Left lung (tissue), 10 donors: Measurements from ENCODE around the gene SEC14L6. TPM values are rescaled to one million over a fixed set of nuclear protein-coding genes. Genes with fewer than 3 reads are reported as not detected.

Experiments
- ATAC-seq: fragments of 200-7000 bp; cut with Tn5 transposase; one replicate; pipeline ENCODE4 v1.9.1; 2020; ENCODE audit warnings: moderate library complexity
- DNase-seq, 4 donors: peaks; one replicate each; pipeline ENCODE4 v3.0.0-alpha.2; 2013 to 2020
- H3K27ac ChIP-seq, 2 donors: fragments of 200-600 bp; sonication (generic) in 1 of 2; one replicate each; pipeline versions ENCODE4 v1.5.0 to v1.8.0; 2020 to 2021
- H3K27me3 ChIP-seq, 2 donors: fragments of 200-600 bp; sonication (generic) in 1 of 2; one replicate each; pipeline versions ENCODE4 v1.5.0 to v1.8.0; 2020 to 2021
- H3K36me3 ChIP-seq, 2 donors: fragments of 200-600 bp; sonication (generic) in 1 of 2; one replicate each; pipeline versions ENCODE4 v1.5.0 to v1.8.0; 2020 to 2021
- H3K4me1 ChIP-seq, 2 donors: fragments of 200-600 bp; one replicate each; pipeline ENCODE4 v1.8.0; 2021
- H3K4me3 ChIP-seq, 2 donors: fragments of 200-600 bp; sonication (generic) in 1 of 2; one replicate each; pipeline versions ENCODE4 v1.5.0 to v1.8.0; 2020 to 2021; ENCODE audit warnings: mild to moderate bottlenecking in 1 of 2
- H3K9me3 ChIP-seq, 2 donors: fragments of 200-600 bp; sonication (generic) in 1 of 2; one replicate each; pipeline versions ENCODE4 v1.5.0 to v1.8.0; 2020 to 2021
- CTCF ChIP-seq, 2 donors: fragments of 200-600 bp; sonication (generic) in 1 of 2; IDR thresholded peaks; one replicate each; pipeline versions ENCODE4 v1.5.0 to v1.8.0; 2021; ENCODE audit warnings: antibody characterized with exemption in 2 of 2
- intact Hi-C, 2 donors: fragments of 100-400 bp; cut with DNase I; formaldehyde crosslinking; loops; one replicate each; pipeline versions ENCODE4 v1.11.2 to v1.14.2; 2022
- polyA plus RNA-seq, 6 donors: library from polyadenylated mRNA; unstranded; fragments of 120-200 nt; gene quantifications; one replicate each; pipeline ENCODE4 v1.2.1, GENCODE V29; 2013; ENCODE audit not compliant: insufficient read length in 6 of 6
- total RNA-seq, 2 donors: library from RNA; stranded (reverse); fragmentation: NEBNext Ultra II Directional; extraction: Animal tissue kit (Norgen Biotek cat#: 25700); gene quantifications; one replicate each; pipeline ENCODE4 v1.2.1, GENCODE V29; 2021
- donor health status: DM: no; HTN: yes; CAD: no.
- donor health status: DM: no; HTN: no; CAD: no.

The SEC14L6 gene
- total and polyA plus RNA-seq, 8 donors, result 2.0 to 9.1 (median 3.0) TPM

- Histone ChIP-seq H3K4me3 (no peak overlapping the region), H3K27me3 (no peaks in the 10 kb centered on the region), H3K9me3 (no peaks in the 10 kb centered on the region), H3K4me1 (no peaks in the 10 kb centered on the region), H3K27ac (no peak overlapping the region), H3K36me3 (no peaks in the 10 kb centered on the region)
- no peak for TF ChIP-seq CTCF (IDR thresholded peaks at IDR 0.05)
- DNase-seq (no peak), ATAC-seq (no peak)
- intact Hi-C loops, result no loop called here
These were observed 22.7 kb downstream of the SEC14L6 start for GRCh38 chr22:30523646-30524489.

- TF ChIP-seq CTCF (IDR thresholded peaks at IDR 0.05), result no peak
- Histone ChIP-seq H3K9me3 (no peaks in the 10 kb centered on the region), H3K4me1 (no peaks in the 10 kb centered on the region), H3K27me3 (no peaks in the 10 kb centered on the region), H3K36me3 (no peaks in the 10 kb centered on the region), H3K27ac (no peak overlapping the region), H3K4me3 (no peak overlapping the region)
- intact Hi-C loops, result no loop called here
- ATAC-seq, result no peak
- no peak for DNase-seq
These were observed 25.0 kb downstream of the SEC14L6 start for GRCh38 chr22:30521368-30522156.

- no peak overlapping the region for H3K4me3 ChIP-seq
- ATAC-seq, result no peak
- no peaks in the 10 kb centered on the region for H3K36me3 ChIP-seq
- intact Hi-C loops, result no loop called here
- DNase-seq, result no peak
- no peak for TF ChIP-seq CTCF (IDR thresholded peaks at IDR 0.05)
- H3K9me3 ChIP-seq, result no peaks in the 10 kb centered on the region
- no peak overlapping the region for H3K27ac ChIP-seq
- H3K4me1 ChIP-seq, result no peaks in the 10 kb centered on the region
- H3K27me3 ChIP-seq, result no peaks in the 10 kb centered on the region
These were observed 26.6 kb downstream of the SEC14L6 start for GRCh38 chr22:30519842-30520425.

GRCh38 chr22:30516731-30517130 is 29.8 kb downstream of the SEC14L6 start:
- TF ChIP-seq CTCF (IDR thresholded peaks at IDR 0.05), result no peak
- Histone ChIP-seq H3K9me3 (no peaks in the 10 kb centered on the region), H3K27ac (no peak overlapping the region), H3K4me3 (no peak overlapping the region), H3K4me1 (no peaks in the 10 kb centered on the region), H3K27me3 (no peaks in the 10 kb centered on the region), H3K36me3 (no peaks in the 10 kb centered on the region)
- ATAC-seq, result peak; percentile 18
- DNase-seq, result no peak
- intact Hi-C loops, result no loop called here

- Histone ChIP-seq H3K36me3 (no peaks in the 10 kb centered on the region), H3K27ac (no peak overlapping the region), H3K4me1 (no peaks in the 10 kb centered on the region), H3K4me3 (no peak overlapping the region), H3K27me3 (no peaks in the 10 kb centered on the region), H3K9me3 (no peaks in the 10 kb centered on the region)
- ATAC-seq (peak; percentile 69), DNase-seq (no peak)
- intact Hi-C loops, result no loop called here
- no peak for TF ChIP-seq CTCF (IDR thresholded peaks at IDR 0.05)
These were observed 30.3 kb downstream of the SEC14L6 start for GRCh38 chr22:30516273-30516672.
